GM04504 (cell line): ENCODE measurements around the gene ATF7IP2.
A peak's percentile ranks its signal among the peaks of the same experiment; 100 is the strongest.
"Not testable (repeated sequence)": the region's sequence is repeated elsewhere in the genome, so short reads cannot be mapped to it uniquely, and the experiment has no call there.

Source experiments
- DNase-seq: peaks from one replicate; pipeline ENCODE4 v3.0.0-alpha.2; 2012; ENCODE audit warnings: low read depth

The ATF7IP2 gene

DNA sequence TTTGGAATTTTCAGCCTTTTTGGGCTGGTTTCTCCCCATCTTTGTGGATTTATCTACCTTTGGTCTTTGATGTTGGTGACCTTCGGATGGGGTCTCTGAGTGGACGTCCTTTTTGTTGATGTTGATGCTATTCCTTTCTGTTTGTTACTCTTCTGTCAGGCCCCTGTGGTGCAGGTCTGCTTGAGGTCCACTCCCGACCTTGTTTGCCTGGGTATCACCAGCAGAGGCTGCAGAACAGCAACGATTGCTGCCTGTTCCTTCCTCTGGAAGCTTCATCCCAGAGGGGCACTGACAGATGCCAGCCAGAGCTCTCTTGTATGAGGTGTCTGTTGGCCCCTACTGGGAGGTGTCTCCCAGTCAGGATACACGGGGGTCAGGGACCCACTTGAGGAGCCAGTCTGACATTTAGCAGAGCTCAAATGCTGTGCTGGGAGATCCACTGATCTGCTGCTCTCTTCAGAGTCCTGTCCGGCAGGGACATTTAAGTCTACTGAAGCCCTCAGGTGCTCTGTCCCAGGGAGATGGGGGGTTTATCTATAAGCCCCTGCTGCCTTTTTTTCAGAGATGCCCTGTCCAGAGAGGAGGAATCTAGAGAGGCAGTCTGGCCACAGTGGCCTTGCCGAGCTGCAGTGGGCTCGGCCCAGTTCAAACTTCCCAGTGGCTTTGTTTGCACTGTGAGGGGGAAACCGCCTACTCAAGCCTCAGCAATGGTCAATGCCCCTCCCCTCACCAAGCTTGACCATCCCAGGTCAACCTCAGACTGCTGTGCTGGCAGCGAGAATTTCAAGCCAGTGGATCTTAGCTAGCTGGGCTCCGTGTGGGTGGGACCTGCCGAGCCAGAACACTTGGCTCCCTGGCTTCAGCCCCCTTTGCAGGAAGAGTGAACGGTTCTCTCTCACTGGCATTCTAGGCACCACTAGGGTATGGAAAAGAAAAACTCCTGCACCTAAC, 66.6 kb downstream of the ATF7IP2 start:
- not testable (repeated sequence) for DNase-seq

- no peak for DNase-seq
Measured at GRCh38 chr16:10453159-10453510, 67.3 kb downstream of the ATF7IP2 start.

- no peak for DNase-seq
Measured at GRCh38 chr16:10465821-10466220, 80.0 kb downstream of the ATF7IP2 start.

GRCh38 chr16:10466313-10466712, 80.5 kb downstream of the ATF7IP2 start:
- no peak for DNase-seq

DNA sequence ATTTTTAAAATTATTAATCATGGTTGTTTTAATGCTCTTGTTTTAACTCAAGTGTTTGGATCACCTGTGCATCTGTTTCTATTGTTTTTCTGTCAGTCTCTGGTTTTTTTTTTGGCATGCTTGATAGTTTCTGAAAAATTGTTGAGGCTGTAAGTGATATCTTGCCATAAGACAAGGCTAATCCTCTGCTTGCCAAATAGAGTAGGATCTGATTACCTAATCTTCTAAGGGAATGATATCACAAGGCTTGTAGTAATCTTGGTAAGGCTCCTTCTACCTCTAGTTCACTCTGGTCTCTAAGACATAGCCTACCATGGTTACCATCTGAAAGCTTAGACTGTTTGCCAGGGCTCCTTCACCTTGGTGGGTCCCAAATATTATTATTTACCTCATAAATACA, 81.0 kb downstream of the ATF7IP2 start:
- no peak for DNase-seq

DNA sequence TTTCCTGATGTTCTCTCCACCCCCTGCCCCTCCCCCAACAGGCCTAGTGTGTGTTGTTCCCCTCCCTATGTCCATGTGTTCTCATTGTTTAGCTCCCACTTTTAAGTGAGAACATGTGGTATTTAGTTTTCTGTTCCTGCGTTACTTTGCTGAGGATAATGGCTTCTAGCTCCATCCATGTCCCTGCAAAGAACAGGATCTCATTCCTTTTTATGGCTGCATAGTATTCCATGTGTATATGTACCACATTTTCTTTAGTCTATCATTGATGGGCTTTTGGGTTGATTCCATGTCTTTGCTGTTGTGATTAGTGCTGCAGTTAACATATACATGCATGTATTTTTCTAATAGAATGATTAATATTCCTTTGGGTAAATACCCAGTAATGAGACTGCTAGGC, 90.8 kb downstream of the ATF7IP2 start:
- DNase-seq, result not testable (repeated sequence)

DNA sequence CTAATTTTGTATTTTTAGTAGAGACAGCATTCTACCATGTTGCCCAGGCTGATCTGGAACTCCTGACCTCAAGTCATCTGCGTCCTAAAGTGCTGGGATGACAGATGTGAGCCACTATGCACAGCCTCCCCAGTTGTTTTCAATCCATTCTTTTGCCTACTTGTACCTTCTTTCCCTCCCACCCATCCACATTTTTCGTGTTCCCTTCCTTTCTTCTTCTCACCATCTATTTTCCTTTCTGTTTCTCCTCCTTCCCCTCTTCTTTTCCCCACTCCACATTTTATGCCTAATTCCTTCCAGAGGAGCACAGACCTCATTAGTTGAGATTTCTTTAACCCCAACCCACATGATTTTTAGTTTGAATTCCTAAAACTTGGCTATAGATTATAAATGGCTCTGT, 94.3 kb downstream of the ATF7IP2 start:
- DNase-seq, result no peak

- DNase-seq, result no peak
Measured at GRCh38 chr16:10485159-10485558, 99.3 kb downstream of the ATF7IP2 start.

DNA sequence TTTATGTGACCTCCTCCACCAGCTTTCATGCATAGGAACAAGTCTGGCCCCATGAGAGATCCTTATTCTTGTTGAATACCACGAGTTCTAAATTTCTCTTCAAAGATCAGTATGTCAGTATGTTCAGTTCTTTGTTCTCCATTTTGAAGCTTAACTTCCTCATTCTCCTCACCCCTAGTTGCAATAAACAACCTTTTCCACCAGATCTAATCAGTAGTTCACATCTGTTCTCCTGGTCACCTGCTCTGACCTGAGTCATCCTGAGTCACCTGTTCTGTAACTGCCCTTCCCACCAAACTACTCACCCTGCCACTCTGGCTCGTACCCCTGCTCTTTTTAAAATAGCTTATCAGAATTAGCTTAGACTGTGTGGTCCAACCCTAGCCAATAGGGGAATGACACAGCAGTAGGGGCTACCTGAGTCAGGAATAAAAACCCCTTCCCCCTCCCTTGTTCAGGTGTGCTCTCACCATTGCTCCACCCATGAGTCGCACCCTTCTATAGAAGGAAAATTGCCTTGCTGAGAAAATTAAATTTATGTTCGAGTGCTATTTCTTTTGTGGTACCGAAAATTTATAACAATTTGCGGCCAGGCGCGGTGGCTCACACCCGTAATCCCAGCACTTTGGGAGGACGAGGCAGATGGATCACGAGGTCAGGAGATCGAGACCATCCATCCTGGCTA, 100.0 kb downstream of the ATF7IP2 start:
- no peak for DNase-seq

DNA sequence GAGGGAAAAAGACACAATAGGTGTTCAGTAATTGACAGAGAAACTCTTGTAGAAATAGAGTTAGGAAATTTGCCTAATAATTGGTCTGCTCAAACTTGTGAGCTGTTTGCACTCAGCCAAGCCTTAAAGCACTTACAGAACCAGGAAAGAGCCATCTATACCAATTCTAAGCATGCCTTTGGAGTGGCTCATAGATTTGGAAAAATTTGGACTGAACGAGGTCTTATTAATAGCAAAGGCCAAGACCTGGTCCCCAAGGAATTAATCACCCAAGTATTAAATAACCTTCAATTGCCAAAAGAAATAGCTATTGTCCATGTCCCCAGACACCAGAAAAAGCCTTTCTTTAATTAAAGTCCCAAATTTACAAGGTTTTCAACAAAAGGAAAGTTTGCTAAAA, 104.3 kb downstream of the ATF7IP2 start:
- no peak for DNase-seq

- DNase-seq, result no peak
Measured at GRCh38 chr16:10493276-10493675, 107.4 kb downstream of the ATF7IP2 start.

DNA sequence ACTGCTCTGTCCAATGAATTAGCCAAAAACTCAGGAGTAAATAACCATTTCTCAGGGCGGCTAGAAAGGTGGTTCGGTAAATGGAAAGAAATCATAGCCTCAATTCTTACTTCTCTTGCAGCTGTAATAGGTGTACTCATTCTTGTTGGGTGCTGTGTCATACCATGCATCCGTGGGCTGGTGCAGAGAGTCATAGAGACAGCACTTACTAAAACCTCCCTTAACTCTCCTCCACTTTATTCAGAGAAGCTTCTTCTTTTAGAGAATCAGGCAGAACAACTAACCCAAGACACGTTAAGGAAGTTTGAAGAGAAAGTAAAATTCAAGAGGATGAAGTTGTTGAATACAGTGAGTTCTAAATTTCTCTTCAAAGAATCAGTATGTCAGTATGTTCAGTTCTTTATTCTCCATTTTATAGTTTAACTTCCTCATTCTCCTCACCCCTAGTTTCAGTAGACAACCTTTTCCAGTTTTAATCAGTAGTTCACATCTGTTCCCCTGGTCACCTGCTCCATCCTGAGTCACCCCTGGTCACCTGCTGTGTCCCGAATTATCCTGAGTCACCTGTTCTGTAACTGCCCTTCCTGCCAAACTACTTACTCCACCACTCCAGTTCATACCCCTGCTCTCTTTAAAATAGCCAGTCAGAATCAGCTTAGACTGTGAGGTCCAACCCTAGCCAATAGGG, 108.6 kb downstream of the ATF7IP2 start:
- DNase-seq, result no peak

- DNase-seq, result no peak
Measured at GRCh38 chr16:10495031-10495345, 109.1 kb downstream of the ATF7IP2 start.

GRCh38 chr16:10497132-10498101, 111.6 kb downstream of the ATF7IP2 start:
- no peak for DNase-seq

DNA sequence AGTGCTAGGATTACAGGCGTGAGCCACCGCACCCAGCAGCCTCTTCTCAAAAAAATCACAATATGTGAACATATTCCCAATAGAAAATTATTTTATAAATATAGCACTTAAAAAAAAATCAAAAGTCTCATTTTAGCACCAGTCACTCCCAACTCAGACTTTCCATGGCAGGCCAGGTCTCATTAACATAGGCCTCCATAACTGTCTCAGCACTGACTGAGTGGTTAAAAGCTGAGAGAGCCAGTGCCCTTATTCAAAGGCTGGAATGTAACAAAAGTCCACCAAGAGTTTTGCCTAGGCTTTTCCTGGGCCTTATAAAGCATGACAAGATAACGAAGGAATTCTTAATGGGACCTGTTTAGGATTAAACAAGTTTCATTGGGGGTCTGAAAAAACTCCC, 114.7 kb downstream of the ATF7IP2 start:
- no peak for DNase-seq

DNA sequence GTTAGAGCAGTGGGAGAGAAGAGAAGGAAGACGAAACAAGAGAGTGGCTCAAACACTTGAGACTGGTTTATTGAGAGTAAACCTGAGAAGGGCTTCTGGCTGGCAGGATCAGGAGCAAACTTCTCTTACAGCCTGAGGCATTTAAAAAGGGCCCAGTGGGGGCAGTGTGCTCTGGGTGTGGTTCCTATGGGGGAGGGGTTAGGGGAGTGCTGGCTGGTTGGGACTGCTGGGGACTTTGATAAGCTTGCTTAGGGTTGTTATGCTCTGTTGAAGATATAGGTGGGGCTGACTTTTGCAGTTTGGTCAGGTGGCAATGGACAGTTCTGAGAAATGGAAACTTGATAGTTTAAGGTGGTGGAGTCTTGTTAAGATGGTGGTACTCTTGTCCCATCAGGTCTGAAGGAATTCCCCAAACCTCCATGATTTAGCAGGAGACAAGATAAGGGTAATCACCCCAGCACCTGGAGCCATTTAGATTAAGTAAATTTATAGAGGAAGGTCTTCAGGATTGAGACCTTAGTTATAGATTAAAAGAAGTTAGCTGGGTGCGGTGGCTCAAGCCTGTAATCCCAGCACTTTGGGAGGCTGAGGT, 115.3 kb downstream of the ATF7IP2 start:
- DNase-seq, result no peak

DNA sequence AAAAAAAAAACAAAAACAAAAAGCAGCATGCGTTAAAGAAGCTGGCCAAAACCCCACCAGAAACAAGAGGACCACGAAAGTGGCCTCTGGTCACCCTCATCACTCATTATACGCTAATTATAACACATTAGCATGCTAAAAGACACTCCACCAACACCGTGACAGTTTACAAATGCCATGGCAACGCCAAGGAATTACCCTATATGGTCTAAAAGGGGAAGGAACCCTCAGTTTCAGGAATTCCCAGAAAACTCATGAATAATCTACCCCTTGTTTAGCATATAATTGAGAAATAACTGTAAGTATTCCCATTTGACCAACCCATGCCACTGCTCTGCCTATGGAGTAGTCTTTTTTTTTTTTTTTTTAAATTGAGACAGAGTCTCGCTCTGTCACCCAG, 116.9 kb downstream of the ATF7IP2 start:
- DNase-seq, result no peak

DNA sequence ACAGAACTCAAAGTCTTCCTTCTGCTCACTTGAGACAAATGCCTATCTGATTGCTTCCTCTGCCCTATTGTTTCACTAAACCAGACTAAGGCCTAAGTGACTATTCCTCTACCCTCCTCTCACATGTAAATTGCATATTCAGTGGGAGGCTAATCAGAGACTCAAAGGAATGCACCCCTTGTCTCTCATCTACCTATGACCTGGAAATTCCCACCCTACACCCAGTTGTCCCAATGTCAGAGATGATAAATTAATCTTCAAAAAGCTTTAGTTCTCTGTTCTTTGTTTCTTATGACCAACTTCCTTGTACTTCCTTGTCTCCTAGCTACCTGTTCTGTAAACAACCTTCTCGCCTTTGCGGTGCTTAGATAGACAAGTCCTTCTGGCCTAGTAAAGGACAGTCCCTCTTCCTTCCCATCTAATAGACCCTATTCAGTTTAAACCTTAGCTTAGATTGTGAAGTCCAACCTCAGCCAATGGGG, 118.6 kb downstream of the ATF7IP2 start:
- no peak for DNase-seq

- not testable (repeated sequence) for DNase-seq
Measured at GRCh38 chr16:10505286-10505685, 119.4 kb downstream of the ATF7IP2 start.

- DNase-seq, result peak; percentile 38
Measured at GRCh38 chr16:10509534-10510025, 123.7 kb downstream of the ATF7IP2 start.

- DNase-seq, result no peak
Measured at GRCh38 chr16:10510279-10510678, 124.4 kb downstream of the ATF7IP2 start.
